ENCODE data around the gene CNTN2. TPM values are rescaled to one million over a fixed set of nuclear protein-coding genes. Genes with fewer than 3 reads are reported as not detected.

The CNTN2 gene
- total RNA-seq, 2 experiments from 2014 or later, result not detected

DNA sequence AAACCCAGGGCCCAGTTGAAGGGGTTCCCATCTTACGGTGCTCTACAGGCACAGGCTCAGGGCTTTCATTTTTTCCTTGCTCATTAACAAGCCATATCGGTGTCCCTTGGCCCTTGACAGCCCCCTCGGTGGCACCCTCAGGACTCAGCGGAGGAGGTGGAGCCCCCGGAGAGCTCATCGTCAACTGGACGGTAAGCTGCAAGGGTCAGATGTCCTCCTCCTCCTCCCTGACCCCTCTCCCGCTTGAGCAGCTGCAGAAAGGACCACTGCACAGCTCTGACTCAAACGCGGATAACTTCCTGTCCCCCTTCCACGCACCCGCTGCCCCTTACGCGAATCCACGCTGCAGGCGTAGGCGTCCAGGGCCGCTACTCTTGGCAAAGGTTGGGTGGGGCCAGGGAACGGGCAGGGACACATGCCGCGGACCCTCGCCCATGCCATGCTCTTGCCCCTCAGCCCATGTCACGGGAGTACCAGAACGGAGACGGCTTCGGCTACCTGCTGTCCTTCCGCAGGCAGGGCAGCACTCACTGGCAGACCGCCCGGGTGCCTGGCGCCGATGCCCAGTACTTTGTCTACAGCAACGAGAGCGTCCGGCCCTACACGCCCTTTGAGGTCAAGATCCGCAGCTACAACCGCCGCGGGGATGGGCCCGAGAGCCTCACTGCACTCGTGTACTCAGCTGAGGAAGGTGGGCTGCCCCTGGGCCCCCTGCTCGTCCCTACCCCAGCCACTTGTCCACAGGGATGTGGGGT is 26.5 kb downstream of the CNTN2 start:
- Mint-ChIP-seq H3K4me3 (no peak overlapping the region), H3K27me3 (no peaks in the 10 kb centered on the region), H3K9me3 (no peaks in the 10 kb centered on the region), H3K27ac (no peak overlapping the region), H3K4me1 (no peaks in the 10 kb centered on the region), H3K36me3 (no peaks in the 10 kb centered on the region)
- no peak for DNase-seq

DNA sequence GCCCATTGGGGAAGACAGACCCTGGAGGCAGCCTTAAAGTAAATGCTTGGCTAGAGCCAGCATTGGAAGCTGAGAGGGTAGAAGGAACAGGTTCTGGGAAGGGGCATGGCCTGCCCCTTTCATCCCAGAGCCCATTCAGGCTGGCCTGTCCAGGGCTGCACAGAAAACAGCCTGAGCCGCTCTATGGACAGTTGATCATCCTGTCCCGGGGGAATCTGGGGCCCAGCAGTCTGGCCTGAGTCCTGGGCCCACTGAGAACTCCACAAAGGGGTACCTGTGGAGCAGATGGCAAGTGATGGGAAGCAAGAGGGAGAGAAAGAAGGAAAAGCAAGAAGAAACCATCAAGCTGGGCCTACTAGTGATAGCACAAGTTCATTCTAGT is 28.0 kb downstream of the CNTN2 start:
- Mint-ChIP-seq H3K4me3 (no peak overlapping the region), H3K36me3 (no peaks in the 10 kb centered on the region), H3K4me1 (no peaks in the 10 kb centered on the region), H3K27me3 (no peaks in the 10 kb centered on the region), H3K27ac (no peak overlapping the region), H3K9me3 (no peaks in the 10 kb centered on the region)
- DNase-seq, result no peak

- no peaks in the 10 kb centered on the region for H3K27me3 Mint-ChIP-seq
- no peaks in the 10 kb centered on the region for H3K9me3 Mint-ChIP-seq
- no peak overlapping the region for H3K4me3 Mint-ChIP-seq
- no peaks in the 10 kb centered on the region for H3K36me3 Mint-ChIP-seq
- H3K27ac Mint-ChIP-seq, result no peak overlapping the region
- no peak for DNase-seq
- H3K4me1 Mint-ChIP-seq, result no peaks in the 10 kb centered on the region
Observed at GRCh38 chr1:205071801-205072200, 28.8 kb downstream of the CNTN2 start.

DNA sequence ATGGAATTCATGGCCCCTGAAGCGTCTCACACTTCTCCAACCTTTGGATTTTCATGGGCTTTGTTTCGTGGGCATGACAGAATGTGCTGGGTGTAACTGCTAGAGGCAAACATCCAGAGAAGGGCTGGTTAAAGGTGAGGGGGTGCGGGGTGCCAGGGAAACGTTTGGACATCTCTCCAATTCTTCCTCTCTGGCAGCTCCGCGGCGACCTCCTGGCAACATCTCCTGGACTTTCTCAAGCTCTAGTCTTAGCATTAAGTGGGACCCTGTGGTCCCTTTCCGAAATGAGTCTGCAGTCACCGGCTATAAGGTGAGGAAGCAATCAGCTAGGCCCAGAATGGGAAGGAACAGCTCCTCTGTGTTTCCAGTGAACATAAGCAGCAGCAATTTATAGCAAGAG is 29.3 kb downstream of the CNTN2 start:
- no peaks in the 10 kb centered on the region for H3K9me3 Mint-ChIP-seq
- no peaks in the 10 kb centered on the region for H3K4me1 Mint-ChIP-seq
- no peaks in the 10 kb centered on the region for H3K27me3 Mint-ChIP-seq
- H3K4me3 Mint-ChIP-seq, result no peak overlapping the region
- no peak for DNase-seq
- no peak overlapping the region for H3K27ac Mint-ChIP-seq
- H3K36me3 Mint-ChIP-seq, result no peaks in the 10 kb centered on the region

- Mint-ChIP-seq H3K4me1 (no peaks in the 10 kb centered on the region), H3K27ac (no peak overlapping the region), H3K27me3 (no peaks in the 10 kb centered on the region), H3K4me3 (no peak overlapping the region), H3K36me3 (no peaks in the 10 kb centered on the region), H3K9me3 (no peaks in the 10 kb centered on the region)
- DNase-seq, result no peak
Observed at GRCh38 chr1:205072881-205073280, 29.9 kb downstream of the CNTN2 start.

DNA sequence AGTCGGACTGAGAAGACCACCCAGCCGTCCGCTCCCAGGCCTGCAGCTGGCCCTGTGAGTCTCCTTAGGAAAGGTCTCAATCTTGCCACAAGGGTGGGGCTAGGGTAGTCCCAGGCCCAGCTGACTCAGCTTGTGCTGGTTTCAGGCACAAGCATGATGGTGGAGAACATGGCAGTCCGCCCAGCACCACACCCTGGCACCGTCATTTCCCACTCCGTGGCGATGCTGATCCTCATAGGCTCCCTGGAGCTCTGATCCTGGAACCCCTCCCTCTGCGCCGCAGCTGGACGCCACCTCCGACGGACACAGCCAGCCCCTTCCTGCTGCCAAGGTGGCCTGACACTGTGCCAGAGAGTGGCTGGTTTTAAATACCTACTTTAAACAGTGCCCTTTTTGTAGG is 30.5 kb downstream of the CNTN2 start:
- H3K9me3 Mint-ChIP-seq, result no peaks in the 10 kb centered on the region
- H3K27me3 Mint-ChIP-seq, result no peaks in the 10 kb centered on the region
- no peak overlapping the region for H3K27ac Mint-ChIP-seq
- H3K4me1 Mint-ChIP-seq, result no peaks in the 10 kb centered on the region
- H3K4me3 Mint-ChIP-seq, result no peak overlapping the region
- no peaks in the 10 kb centered on the region for H3K36me3 Mint-ChIP-seq
- DNase-seq, result no peak

DNA sequence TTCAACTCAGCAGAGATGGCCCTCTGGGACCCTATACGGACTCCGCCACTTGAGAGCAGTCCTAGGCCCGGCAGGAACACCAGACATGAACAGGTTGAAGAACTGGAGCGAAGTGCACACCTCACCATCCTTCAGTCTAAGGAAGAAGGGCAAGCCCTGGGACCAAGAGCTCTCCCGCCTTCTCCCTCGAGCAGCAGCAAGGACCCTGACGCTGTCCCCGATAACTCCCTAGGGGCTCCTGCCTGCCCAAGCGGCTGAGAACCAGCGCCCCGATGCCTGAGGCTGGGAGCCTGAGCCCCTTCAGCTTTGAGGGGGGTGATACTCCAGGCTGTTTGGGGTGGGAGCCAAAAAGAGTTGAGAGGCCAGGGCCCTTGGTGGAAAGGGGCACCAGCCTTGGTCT is 31.1 kb downstream of the CNTN2 start:
- Mint-ChIP-seq H3K27me3 (no peaks in the 10 kb centered on the region), H3K36me3 (no peaks in the 10 kb centered on the region), H3K4me3 (no peak overlapping the region)

DNA sequence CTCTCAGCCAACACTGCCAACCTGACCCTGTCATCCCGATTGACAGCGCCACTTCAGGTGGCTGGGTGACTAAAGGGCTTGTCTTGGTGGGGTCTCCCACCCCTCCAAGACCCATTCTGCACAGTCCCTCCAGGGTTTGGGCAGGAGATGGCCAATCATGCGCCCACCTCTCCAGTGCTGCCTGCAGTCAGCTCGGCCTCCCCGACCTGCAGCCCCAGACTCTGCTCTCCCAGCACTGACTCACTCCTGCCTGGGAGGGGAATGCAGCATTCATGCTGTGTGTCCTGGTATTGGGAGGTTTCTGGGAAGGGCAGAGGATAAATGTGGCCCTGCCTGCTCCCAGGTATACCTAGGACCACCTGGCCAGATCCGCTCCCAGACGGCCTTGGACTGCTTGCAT is 31.5 kb downstream of the CNTN2 start:
- Mint-ChIP-seq H3K4me1 (no peaks in the 10 kb centered on the region), H3K27me3 (no peaks in the 10 kb centered on the region), H3K9me3 (no peaks in the 10 kb centered on the region), H3K36me3 (no peaks in the 10 kb centered on the region), H3K4me3 (no peak overlapping the region), H3K27ac (no peak overlapping the region)
- no peak for DNase-seq

More for the DNA sequence above, 31.1 kb downstream of the CNTN2 start:
- no peak for DNase-seq
- Mint-ChIP-seq H3K27ac (no peak overlapping the region), H3K9me3 (no peaks in the 10 kb centered on the region), H3K4me1 (no peaks in the 10 kb centered on the region)

DNA sequence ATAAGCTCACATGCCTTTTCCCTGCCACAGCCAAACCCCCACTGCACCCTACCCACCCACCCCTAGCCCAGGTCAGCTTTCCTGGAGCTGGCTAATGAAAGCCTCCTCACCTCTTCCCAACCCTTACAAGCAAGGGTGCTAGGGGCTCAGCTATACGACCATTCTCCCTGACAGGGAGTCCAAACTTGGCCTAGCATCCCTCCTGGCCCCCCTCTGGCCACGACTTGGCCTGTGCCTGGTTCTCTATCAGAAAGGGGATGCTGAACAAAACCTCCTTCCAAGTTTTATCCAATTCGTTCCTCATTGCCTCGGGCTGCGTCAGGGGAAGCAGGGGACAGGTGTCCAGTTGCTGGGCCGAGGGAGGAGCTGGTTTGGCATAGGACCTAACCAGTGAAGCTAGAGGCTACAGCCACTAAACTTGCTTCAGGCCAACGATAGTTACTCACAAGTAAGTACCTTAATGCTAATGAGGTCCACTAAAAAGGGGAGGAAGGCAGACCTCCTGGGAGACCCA is 32.7 kb downstream of the CNTN2 start:
- Mint-ChIP-seq H3K4me1 (no peaks in the 10 kb centered on the region), H3K9me3 (no peaks in the 10 kb centered on the region), H3K4me3 (no peak overlapping the region), H3K27ac (no peak overlapping the region), H3K27me3 (no peaks in the 10 kb centered on the region), H3K36me3 (no peaks in the 10 kb centered on the region)
- no peak for DNase-seq

DNA sequence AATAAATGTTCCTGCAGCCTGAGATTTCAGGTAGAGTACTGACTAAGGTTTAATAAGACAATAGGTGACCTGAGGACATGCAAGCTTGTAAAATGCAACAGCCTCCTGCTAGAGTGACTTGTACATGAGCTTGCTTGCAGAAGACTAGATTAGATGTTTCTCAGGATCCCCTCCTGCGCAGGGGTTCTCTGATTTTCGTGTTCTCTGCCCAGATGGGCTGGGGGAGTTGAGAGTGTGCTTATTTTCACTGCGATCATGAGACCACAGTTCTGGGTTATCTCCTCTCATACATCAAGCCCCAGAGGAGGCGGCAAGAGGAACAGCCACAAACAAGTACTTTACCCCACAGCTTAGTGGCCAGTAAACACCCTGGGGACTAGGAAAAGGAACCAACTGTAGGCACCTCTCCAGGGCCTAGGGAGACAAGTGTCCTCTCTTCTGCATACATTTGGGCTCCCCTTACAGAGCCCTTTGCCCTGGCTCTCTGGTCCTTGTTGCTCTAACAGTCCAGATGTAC is 33.3 kb downstream of the CNTN2 start:
- DNase-seq, result no peak
- H3K36me3 Mint-ChIP-seq, result no peaks in the 10 kb centered on the region
- H3K27ac Mint-ChIP-seq, result no peak overlapping the region
- H3K4me1 Mint-ChIP-seq, result no peaks in the 10 kb centered on the region
- no peaks in the 10 kb centered on the region for H3K27me3 Mint-ChIP-seq
- no peak overlapping the region for H3K4me3 Mint-ChIP-seq
- no peaks in the 10 kb centered on the region for H3K9me3 Mint-ChIP-seq

DNA sequence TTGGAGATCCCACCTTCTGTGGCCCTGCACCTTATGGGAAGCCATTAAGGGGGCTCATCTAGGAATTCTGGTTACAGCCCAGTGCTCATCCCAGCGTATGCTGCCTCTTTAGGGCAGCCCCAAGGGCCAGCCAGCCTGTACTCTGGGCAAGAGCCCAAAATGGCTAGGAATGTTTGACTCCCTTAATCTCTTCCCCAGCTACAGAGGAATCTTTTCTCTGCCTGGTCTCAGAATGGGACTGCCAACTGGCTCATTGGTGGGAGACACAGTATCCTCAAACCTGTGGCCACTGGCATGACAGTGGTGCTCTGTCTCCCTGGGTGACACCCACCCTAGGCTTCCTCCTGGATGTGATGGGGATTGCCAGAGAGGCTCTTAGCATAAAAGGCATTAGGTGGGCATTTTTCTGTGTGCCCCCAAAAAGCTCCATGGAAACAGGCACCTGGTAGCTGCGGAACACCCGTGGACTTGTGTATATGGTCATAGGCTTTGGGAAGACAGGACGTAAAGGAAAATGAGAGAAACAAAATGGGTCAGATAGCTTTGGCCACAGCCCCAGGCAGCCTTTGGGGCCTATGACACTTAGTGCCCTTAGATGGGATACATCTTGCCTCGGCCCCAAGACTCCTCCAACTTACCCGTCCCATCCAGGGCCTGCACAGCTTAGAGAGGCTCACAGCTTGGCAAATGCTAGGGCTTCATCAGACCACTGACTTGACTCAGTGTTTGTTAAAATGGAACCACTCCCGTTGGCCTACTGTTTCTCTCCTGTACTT is 34.3 kb downstream of the CNTN2 start:
- Mint-ChIP-seq H3K27me3 (no peaks in the 10 kb centered on the region), H3K27ac (no peak overlapping the region), H3K36me3 (no peaks in the 10 kb centered on the region), H3K9me3 (no peaks in the 10 kb centered on the region), H3K4me3 (no peak overlapping the region), H3K4me1 (no peaks in the 10 kb centered on the region)
- no peak for DNase-seq

GRCh38 chr1:205077934-205078311 is 34.9 kb downstream of the CNTN2 start:
- no peak for DNase-seq
- H3K36me3 Mint-ChIP-seq, result peaks cover 1% of the 10 kb centered on the region
- H3K4me1 Mint-ChIP-seq, result no peaks in the 10 kb centered on the region
- H3K27ac Mint-ChIP-seq, result no peak overlapping the region
- H3K27me3 Mint-ChIP-seq, result no peaks in the 10 kb centered on the region
- no peak overlapping the region for H3K4me3 Mint-ChIP-seq
- H3K9me3 Mint-ChIP-seq, result no peaks in the 10 kb centered on the region

- Mint-ChIP-seq H3K36me3 (peaks cover 13% of the 10 kb centered on the region), H3K27me3 (no peaks in the 10 kb centered on the region), H3K9me3 (no peaks in the 10 kb centered on the region), H3K4me1 (no peaks in the 10 kb centered on the region), H3K27ac (no peak overlapping the region), H3K4me3 (no peak overlapping the region)
- DNase-seq, result no peak
Observed at GRCh38 chr1:205082431-205082830, 39.4 kb downstream of the CNTN2 start.

DNA sequence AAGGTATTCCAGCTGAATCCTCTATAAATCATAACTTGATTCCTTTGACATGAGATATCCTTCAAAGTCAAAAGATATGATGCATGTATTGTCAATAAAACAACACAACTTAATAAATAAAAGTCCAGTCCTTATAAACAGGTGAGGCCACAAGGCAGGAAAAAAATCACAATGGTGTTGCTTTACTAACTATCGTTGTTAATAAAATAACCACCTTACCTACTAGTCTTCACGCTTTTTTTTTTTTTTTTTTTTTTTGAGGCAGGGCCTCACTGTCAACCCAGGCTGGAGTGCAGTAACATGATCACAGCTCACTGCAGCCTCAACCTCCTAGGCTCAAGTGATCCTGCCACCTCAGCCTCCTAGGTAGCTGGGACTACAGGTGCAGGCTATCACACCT is 41.3 kb downstream of the CNTN2 start, which contains the start of gene TMEM81:
Gene TMEM81 (minus strand): TSS at position 101 of the 400 bp plus-strand sequence. CDS start 140 bp downstream, outside the sequence.
- H3K4me3 Mint-ChIP-seq, result no peak within 1 kb of the TSS
- H3K36me3 Mint-ChIP-seq, result peaks cover 18% of the 10 kb centered on the region
- no peaks in the 10 kb centered on the region for H3K9me3 Mint-ChIP-seq
- H3K27ac Mint-ChIP-seq, result no peak within 1 kb of the TSS
- H3K4me1 Mint-ChIP-seq, result no peaks in the 10 kb centered on the region
- H3K27me3 Mint-ChIP-seq, result no peaks in the 10 kb centered on the region
- no peak for DNase-seq

- Mint-ChIP-seq H3K36me3 (peaks cover 15% of the 10 kb centered on the region), H3K4me1 (no peaks in the 10 kb centered on the region), H3K9me3 (no peaks in the 10 kb centered on the region), H3K27me3 (no peaks in the 10 kb centered on the region), H3K4me3 (no peak overlapping the region), H3K27ac (no peak overlapping the region)
- no peak for DNase-seq
Observed at GRCh38 chr1:205088341-205088740, 45.3 kb downstream of the CNTN2 start.
